GM18873 (cell line): ENCODE results near the gene PDGFD.

Source experiments
- ATAC-seq: cut with Tn5 transposase; IDR thresholded peaks from one replicate; pipeline ENCODE4 v1.9.1; 2021; ENCODE audit warnings: mild to moderate bottlenecking, moderate library complexity, moderate number of reproducible peaks; ENCODE audit not compliant: unreplicated experiment, low FRiP score

PDGFD gene

DNA sequence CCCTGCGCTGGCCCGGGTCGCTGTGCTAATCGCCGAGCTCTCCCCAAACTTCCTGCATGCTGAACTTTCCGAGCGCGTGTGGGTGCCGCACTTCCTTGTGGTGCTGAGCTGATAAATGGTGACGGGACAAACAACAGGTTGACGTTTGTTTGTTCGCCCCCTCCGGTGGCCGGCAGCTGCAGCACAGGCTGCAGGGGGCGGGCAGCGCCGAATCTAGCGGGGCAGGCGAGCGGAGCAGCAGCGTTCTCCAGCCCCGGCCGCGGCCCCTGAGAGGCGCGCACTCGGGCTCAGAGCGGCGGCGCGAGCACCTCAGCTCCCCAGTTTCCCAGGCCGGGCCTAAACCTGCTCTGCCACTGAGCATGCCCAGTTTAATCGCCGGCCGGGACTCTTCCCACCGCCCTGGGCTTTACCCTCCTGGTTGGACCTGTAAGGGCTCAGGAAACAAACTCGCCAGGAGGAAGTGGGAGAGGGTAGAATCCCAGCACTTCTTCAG lies at the start of gene PDGFD:
PDGFD (minus strand) TSS at position 120 of the 493 bp plus-strand sequence.
- ATAC-seq = peak; percentile 91

DNA sequence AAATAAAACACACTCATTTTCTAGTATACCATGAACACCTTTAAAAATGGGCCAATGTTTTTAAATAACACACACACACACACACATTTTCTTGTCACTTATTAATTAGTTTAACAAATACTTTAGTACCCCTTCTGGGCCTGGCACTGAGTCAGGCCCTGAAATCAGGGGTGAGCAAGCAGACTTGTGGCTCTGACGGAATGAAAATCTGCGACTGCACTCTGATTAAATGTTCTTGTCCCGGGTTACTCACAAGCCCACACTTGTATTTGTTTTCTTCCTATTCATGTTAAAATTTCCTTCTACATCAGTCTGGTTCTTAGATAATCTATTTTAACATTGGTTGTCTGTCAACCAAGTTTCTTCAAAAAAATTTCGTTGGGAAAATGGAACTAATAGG lies 43.0 kb upstream of the PDGFD start:
- no peak for ATAC-seq

DNA sequence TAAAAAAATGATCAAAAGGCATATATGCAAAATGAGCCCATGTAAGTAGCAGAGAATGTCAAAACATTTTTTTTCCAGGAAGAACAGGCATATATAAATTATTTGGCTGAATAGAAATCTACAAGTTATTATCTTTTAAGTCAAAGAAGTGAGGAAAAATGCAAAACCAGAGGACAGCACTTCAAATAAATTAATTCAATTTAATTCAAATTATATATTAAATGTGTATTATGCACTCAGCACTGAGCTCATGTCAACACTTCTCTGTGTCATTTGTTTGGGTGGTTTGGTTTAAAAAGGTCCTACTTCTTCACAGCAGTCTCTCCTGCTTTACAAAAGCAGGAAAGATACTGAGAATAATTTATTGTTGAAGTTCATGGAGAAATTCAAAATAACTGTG lies 41.9 kb upstream of the PDGFD start:
- no peak for ATAC-seq

DNA sequence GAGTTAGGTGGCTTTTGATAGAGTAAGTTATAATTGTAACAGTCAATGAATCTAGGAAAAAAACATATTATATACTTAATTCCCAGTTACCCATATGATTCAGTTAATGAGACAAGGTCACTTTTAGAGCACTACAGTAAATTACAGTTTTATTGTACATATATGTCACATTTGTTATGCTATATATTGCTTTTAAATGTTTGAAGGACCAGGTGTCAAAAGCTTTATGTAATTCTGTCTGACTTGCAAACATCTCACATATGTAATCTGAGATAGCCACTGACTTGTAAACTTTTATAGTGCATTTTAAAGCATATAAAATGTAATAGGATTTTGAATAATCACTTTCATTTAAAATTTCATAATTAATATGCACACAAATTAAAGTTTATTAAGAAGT lies 36.7 kb upstream of the PDGFD start:
- no peak for ATAC-seq

DNA sequence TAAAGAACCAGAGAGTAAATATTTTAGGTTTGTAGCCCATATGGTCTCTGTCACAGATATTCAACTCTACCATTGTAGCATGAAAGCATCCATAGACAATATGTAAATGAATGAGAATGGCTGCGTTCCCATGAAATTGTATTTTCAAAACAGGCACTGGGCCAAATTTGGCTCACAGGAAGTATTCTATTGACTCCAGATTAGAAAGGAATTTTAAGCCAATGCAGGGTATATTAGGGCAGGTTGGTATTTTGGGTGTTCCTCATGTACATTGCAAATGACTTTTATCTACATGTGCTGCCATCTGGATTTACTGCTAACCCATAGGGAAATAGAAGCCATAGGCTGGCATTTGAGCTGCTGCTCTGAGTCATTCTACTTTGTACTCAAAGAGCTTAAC lies 35.1 kb upstream of the PDGFD start:
- no peak for ATAC-seq

DNA sequence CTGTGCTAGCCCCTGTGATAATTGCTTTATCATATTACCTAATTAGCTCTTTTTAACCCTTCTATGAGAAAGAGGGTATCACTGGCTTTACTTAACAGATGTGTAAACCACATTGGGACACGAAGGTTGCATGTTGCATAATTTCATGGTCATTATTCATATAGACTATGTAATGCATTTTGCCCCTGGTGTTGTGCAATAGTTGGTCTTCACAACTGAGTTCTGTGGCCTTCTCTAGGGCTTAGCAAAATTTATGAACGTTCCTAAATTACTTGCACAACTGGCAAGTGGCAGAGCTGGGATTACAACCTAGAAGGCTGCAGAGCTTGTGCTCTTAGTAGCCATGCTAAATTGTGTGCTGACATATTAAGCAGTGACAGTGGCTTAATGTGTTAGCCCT lies 34.6 kb upstream of the PDGFD start:
- no peak for ATAC-seq

DNA sequence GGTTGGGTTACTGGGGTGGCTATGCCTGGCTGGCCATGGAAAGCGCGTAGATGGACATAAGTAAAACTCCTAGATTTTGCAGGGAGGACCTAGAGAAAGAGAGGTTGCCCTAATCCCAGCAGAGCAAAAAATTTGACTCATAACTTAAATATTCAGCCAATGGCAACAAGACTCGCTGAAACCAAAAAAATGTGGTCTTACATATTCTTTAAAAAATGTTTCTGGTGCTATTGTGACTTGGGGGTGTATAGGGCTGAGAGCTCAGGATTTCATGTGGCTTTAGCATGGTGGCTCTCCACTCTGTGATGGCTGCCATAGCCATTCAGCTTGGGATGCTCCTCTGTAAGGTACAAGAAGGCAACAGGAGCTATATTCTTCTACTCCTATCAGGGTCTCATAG lies 27.2 kb upstream of the PDGFD start:
- ATAC-seq = no peak

DNA sequence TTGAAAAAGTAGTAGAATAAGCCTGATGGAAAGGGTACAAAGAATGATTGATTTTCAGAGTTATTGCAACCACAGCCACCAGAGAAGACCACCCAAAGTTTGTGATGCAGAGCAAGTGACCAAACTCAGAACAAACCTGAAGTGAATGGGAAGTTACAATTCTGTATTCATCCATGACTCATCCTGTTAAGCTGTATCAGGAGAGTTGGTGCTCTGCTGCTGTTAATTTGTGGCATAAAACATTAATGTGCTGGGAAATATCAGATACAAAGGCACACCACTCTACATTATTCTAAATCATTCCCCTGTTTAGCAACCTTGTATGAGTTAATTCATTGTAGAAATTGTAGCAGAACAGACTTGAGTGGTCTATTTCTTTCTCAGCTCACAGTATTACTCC lies 19.6 kb upstream of the PDGFD start:
- no peak for ATAC-seq

DNA sequence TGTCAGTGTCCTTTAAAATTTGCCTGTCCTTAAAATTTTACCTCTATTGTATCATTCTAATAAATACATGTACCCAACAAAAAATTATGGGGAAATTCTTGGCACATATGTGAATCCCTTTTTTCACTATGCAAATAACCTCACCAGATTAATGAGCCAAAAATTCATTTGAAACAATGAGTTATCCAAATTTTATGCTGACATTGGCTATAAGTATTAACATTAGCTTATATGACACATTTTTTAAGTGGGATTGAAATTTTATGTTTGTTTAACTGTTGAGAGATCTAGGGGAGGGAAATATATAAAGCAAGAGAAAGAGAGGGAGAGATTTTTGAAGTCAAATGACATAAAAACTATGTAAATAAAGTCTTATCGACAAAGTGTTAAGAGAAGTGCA lies 11.8 kb upstream of the PDGFD start:
- no peak for ATAC-seq

DNA sequence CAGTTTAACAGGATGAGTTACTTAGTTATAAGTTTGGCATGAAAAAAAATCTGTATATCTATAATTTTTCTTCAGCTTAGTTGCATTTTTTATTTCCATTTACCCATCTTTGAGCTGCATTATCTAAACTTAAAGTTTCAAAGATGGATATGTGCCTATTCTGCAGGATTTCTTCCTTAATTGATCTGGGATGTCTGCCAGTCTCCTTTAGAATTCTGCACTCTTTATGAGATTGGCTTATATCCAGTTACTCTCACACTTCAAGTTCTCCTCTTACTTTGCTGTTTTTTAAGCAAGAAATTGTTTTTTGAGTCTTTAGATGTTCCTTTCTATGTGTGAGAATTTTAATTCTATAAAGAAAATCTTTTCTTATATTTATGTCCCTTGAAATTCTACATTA lies 5.1 kb upstream of the PDGFD start:
- no peak for ATAC-seq

DNA sequence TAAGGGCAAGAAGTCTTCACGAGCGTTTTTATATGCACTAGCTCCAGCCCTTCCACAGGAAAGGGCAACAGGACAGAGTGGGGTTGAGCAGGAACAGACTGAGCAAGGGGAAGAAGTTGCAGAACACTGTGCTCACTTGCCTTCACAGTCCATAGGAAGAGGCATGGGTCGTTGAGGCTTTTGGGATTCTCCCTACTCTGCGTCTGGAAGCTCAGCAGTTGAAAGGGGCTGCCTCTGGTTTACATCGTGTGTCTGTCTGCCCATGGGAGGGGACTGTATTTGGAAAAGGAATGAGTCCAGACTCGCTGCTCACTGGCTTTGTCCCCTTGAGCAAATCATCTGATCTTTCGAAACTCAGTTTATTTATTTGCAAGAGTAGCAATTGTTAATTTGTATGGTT lies 1.1 kb upstream of the PDGFD start:
- no peak for ATAC-seq

DNA sequence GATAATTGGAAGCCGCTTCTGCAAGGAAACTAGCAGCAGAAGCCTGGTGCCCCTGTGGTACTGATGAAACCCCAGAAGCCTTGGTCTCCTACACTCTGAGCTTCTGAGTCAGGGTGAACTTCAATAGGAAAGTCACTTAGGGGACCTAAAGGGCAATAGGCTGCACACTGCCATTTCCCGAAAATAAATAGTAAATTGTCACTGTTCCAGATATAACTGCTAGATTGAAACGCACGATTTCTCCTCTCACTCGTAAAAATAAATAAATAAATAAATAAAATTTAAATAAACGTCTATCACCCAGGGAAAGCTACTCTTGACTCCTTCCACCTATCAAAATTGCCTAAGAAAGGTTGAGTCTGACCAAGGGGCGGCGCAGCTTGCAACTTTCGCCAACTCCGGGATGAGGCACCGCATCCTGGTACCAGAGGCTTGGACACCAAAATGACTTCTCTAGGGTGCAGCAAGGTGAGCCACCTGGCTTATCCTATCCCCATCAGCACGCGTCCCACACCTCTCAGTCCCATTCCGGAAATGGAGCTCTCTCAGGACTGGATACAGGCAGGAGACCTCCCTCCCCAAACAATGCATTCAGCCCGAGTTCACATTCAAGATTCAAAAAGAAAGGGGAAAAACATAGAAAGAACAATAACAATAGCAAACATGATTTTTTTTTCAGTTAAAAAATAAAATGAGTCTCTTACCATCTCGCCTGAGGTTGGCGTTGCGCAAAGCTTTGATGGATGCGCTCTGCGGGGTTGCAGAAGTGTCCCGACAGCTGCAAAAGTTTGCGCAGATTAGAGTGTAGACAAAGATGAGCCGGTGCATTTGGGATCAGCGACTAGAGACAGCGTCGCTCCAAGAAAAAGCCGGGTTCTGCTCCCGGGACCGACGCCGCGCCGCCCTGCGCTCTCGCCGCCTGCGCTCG lies 583 bp downstream of the PDGFD start:
- ATAC-seq = no peak

DNA sequence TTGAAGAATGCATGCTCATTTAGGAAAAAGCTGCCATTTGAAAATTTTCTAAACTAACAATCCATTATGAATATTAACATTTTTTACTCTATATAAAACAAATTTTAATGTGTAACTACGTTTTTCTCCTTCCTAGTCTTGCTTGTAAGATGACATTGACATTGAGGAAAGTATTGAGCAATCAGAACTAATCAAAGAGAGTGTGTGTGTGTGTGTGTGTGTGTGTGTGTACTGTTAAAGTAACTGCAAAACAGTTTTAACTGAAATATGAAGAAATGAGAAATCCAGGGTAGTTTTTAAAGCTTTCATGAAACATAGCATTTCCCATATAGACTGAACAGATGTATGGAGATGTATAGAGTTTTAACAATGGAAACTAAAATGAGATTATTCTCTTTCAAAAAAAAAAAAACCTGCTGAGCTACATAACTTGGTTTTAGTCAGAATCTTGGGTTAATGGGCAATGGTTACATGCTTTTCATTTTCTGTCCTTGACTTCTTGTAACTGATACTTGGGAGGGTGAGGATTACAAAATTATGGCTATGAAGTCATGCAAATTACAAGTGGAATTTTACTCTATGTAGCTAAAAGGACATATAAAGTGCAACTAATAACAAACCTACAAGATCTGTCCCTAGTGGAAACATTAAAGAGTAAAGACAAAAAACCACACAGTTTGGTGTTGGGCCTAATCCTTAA lies 2.0 kb downstream of the PDGFD start:
- no peak for ATAC-seq

DNA sequence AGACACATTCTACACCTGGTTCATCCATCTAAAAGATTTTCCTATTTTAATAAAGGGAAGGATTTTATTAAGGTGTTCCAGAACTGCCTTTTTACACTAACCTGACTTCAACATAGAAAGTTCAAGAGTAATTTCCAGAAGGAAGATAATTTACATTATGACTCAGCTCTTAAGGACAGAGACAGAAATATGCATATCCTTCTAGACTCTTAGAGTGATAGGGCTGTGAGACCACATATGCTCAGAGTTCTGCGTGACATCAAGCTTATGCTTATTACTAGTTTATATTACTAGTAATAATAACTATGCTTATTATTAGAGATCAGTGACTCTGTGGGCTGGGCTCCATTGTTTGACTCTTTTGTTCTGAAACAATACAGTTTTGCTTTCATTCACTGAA lies 4.6 kb downstream of the PDGFD start:
- no peak for ATAC-seq

DNA sequence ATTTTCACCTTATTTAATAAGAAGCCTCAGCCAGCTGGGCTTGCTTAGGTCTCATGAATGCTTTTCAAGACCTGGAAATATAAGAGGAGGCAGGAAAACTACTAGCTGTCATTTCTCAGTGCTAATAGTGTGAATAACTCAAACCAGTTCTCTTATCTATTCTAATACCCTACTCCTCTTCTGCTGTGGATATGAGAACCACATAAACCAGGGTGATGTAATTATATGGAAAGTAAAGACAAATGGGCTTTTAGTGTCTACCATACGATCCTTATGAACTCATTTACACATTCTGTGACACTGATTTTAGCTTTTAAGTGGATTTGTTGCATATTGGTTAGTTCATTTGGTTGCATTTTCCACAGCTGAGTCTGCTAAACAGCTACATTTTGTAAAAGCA lies 8.6 kb downstream of the PDGFD start:
- ATAC-seq = no peak

DNA sequence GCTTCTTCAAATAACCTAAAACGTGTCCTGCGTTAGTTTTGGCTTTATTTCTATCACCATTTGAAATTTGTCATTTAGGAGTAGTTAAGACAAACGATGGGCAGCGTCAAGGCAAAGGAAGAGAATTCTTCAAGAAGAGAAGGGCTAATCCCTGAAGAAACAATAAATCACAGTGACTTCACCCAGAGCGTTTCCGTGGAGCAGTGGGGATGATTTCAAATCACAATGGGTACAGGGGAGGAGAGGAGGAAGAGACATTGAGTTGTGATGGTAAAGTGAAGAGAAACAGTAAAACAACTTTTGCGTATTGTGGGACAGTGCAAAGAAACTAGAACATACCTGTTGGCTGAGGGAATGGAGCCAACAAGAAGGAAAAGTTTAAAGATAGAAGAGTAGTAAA lies 9.7 kb downstream of the PDGFD start:
- no peak for ATAC-seq

DNA sequence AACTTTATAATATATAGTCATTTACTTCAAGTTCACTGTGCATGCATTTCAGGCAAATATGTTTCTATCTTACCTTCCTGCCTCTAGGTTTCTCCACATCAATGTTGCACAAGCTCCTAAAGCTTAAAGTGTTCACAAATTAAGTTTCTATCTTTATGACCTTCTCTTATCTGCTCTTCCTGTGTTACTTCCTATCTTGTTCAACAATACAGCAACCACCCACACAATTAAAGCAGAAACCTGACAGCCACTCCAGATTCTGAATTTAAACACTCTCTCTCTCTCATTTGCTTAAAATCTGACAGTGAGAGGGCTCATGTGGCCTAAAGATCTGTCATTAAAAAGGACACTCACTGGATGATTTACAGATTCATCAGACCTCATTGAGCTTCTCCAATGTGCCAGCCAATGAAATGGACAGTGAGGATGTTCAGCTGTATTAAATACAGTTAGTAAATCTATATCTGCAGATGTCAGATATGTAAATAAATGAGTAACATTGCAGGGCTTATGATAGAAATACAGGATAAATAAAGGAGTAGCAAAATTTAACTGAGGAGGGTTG lies 10.9 kb downstream of the PDGFD start:
- no peak for ATAC-seq

DNA sequence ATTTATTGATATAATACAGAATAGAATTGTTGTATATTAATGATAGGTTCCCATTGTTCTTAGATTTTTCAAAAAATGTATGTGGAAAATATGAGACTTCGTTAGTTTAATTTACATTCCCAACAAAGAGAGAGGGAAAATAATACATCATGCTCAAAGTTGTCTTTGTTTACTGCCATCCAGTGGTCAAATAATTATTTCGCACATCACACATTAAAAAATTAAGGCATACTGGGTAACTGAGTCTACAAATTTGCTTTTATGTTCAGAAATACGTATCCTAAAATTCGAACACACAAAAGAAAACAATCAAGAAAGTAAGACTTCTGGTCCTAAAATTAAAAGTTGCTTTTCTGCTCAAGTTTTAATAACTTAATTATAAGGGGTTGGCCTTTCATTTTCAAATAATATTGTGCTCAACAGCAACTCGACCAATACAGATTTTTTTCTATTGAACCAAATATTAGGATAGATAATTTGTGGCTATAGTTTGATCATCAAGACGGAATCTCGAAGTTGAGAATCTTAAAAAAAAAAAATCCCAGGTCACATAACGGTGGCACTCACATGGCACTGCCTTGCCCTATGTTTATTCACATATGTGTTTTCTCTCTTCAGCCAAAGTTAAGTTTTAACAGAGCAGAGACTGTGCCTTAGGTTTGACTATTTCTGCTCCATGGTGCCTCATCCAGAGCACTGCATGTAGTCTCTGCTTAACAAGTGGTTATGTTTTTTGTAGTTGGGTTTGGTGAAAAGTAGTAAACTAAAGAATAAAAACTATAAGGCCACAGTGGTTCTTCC lies 12.3 kb downstream of the PDGFD start:
- ATAC-seq = no peak

DNA sequence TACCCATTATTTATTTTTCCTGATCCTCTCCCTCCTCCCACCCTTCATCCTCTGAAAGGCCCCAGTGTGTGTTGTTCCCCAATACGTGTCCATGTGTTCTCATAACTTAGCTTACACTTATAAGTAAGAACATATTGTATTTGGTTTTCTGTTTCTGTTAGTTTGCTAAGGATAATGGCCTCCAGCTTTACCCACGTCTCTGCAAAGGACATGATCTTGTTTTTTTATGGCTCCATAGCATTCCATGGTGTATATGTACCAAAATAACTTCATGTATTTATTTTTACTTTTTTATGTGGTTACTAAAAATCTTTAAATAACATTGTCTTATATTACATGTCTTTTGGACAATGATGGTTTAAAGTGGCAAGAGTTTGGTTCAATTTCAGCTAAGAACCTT lies 15.2 kb downstream of the PDGFD start:
- no peak for ATAC-seq

DNA sequence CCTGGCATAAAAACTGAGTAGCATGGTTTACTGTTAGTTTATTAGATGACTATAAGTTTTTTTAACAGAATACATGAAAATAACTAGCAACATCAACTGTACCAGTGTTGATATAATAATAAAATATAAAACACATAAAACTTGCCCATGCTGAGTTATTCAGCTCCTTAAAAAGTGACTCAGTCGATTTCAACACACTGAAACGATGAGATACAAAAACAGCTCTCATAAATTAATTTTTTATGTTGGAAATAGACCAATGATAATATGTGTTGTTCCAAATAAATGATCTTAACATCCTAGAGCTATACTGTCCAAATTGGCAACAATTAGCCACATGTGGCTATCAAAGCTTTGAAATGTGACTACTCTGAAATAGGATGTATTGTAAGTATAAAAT lies 15.9 kb downstream of the PDGFD start:
- ATAC-seq = no peak

DNA sequence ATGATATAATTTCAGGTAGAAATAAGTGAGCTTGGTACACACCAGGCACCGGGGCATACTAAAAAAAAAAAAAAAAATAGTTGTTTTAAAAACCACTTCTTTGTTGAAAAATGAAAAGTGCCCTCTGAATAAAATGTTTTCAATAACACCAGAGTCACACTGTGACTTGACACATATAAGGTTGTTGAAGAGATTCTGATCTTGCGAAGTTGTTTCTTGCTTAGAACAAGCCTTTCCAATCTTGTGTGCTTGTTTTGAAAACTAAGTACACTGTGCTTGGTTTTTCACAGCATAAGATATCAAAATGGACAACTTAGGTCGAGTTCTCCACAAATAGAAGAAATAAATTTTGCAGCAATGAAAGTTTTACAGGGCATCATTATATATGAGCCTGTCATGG lies 17.0 kb downstream of the PDGFD start:
- no peak for ATAC-seq
